HepG2 (cell line): ENCODE measurements around the gene NOL4L. TPM values are rescaled to one million over a fixed set of nuclear protein-coding genes. Genes with fewer than 3 reads are reported as not detected.
A peak's percentile ranks its signal among the peaks of the same experiment; 100 is the strongest.

Experiments used
- ATF7-NPFF ChIP-seq: sonication (generic); formaldehyde crosslinking; IDR thresholded peaks from 2 replicates; pipeline ENCODE4 v1.8.1; 2023; ENCODE audit warnings: mild to moderate bottlenecking, low read depth, missing genetic modification reagents, moderate library complexity
- ATM ChIP-seq: fragments of 450-650 bp; IDR thresholded peaks from 2 replicates; pipeline ENCODE4 v1.7.1; 2017; ENCODE audit warnings: mild to moderate bottlenecking, borderline replicate concordance
- POLR2A ChIP-seq, 2 experiments: IDR thresholded peaks; 2 replicates each; pipeline ENCODE4 v1.6.1; 2011; ENCODE audit warnings: low read depth in 2 of 2, low read length in 2 of 2, mild to moderate bottlenecking in 1 of 2, moderate library complexity in 1 of 2; ENCODE audit not compliant: insufficient read depth in 1 of 2
- POLR2AphosphoS5 ChIP-seq: IDR thresholded peaks from 2 replicates; pipeline ENCODE4 v1.6.1; 2012; ENCODE audit warnings: low read depth, low read length
- SNAI1 ChIP-seq: sonication (generic); formaldehyde crosslinking; IDR thresholded peaks from 2 replicates; pipeline ENCODE4 v1.5.0; 2020; ENCODE audit warnings: mild to moderate bottlenecking, missing genetic modification reagents, borderline replicate concordance
- SP1 ChIP-seq, 2 experiments: fragments of 450-650 bp in 1 of 2; sonication (generic) in 1 of 2; formaldehyde crosslinking in 1 of 2; IDR thresholded peaks; 2 replicates each; pipeline versions ENCODE4 v1.4.0 to v1.6.1; 2016 to 2020; ENCODE audit warnings: missing genetic modification reagents in 1 of 2
- U2AF1 ChIP-seq: fragments of 200-400 bp; formaldehyde crosslinking; optimal IDR thresholded peaks from 2 replicates; pipeline ENCODE3; 2017; ENCODE audit warnings: mild to moderate bottlenecking, low read depth, low read length
- ZBTB1 ChIP-seq: sonication (generic); formaldehyde crosslinking; IDR thresholded peaks from 2 replicates; pipeline ENCODE4 v1.4.0; 2020; ENCODE audit warnings: missing genetic modification reagents, borderline replicate concordance
- ZFP82 ChIP-seq: sonication (generic); formaldehyde crosslinking; IDR thresholded peaks from 2 replicates; pipeline ENCODE4 v1.5.1; 2020; ENCODE audit warnings: mild to moderate bottlenecking, missing genetic modification reagents, borderline replicate concordance
- ZNF274 ChIP-seq: sonication (generic); formaldehyde crosslinking; IDR thresholded peaks from 2 replicates; pipeline ENCODE4 v1.5.1; 2020; ENCODE audit warnings: mild to moderate bottlenecking, missing genetic modification reagents
- ZNF282 ChIP-seq: fragments of 450-650 bp; IDR thresholded peaks from 2 replicates; pipeline ENCODE4 v1.6.1; 2018; ENCODE audit not compliant: partially characterized antibody
- polyA plus RNA-seq, 8 experiments: library from polyadenylated mRNA; depleted of rRNA in 3 of 8; stranded (reverse) in 7 of 8; unstranded in 1 of 8; fragments of >200 nt; fragmentation: Illumina TruSeq in 4 of 8; extraction: Trizol in 4 of 8; gene quantifications; 2 replicates each; pipeline versions ENCODE4 v1.2.1 to v1.2.3, GENCODE V29; 2011 to 2016; ENCODE audit warnings: low read depth in 4 of 8, missing spikeins in 1 of 8, mixed read lengths in 1 of 8; ENCODE audit not compliant: insufficient read depth in 1 of 8
- total RNA-seq, 5 experiments: library from RNA; depleted of rRNA; stranded (reverse); fragments of >200 nt; fragmentation: Illumina TruSeq; extraction: Trizol; gene quantifications; 2 replicates each; pipeline ENCODE4 v1.2.3, GENCODE V29; 2016; ENCODE audit warnings: low read depth in 1 of 5
- TF ChIP-seq, protein P1 (sequence below): sonication (generic); formaldehyde crosslinking; IDR thresholded peaks from 2 replicates; pipeline ENCODE4 v1.8.0; 2022; ENCODE audit warnings: mild to moderate bottlenecking, missing genetic modification reagents
- TF ChIP-seq, protein P2 (sequence below): IDR thresholded peaks from 2 replicates; pipeline ENCODE4 v1.6.1; 2016; ENCODE audit warnings: low read depth, borderline replicate concordance
- TF ChIP-seq, protein P3 (sequence below): sonication (generic); formaldehyde crosslinking; IDR thresholded peaks from 2 replicates; pipeline ENCODE4 v1.4.0; 2020; ENCODE audit warnings: mild to moderate bottlenecking, missing genetic modification reagents
- TF ChIP-seq, protein P4 (sequence below): sonication (generic); formaldehyde crosslinking; IDR thresholded peaks from 2 replicates; pipeline ENCODE4 v1.5.0; 2020; ENCODE audit warnings: missing genetic modification reagents
- TF ChIP-seq, protein P5 (sequence below): sonication (generic); formaldehyde crosslinking; IDR thresholded peaks from 2 replicates; pipeline ENCODE4 v1.4.0; 2020; ENCODE audit warnings: mild to moderate bottlenecking, missing genetic modification reagents

Gene NOL4L
- total and polyA plus RNA-seq, 2 of the 13 experiments (the other 11 are each of a cell fraction or from before 2014, with no cell fraction given) = 16.6 to 35.4 TPM

DNA sequence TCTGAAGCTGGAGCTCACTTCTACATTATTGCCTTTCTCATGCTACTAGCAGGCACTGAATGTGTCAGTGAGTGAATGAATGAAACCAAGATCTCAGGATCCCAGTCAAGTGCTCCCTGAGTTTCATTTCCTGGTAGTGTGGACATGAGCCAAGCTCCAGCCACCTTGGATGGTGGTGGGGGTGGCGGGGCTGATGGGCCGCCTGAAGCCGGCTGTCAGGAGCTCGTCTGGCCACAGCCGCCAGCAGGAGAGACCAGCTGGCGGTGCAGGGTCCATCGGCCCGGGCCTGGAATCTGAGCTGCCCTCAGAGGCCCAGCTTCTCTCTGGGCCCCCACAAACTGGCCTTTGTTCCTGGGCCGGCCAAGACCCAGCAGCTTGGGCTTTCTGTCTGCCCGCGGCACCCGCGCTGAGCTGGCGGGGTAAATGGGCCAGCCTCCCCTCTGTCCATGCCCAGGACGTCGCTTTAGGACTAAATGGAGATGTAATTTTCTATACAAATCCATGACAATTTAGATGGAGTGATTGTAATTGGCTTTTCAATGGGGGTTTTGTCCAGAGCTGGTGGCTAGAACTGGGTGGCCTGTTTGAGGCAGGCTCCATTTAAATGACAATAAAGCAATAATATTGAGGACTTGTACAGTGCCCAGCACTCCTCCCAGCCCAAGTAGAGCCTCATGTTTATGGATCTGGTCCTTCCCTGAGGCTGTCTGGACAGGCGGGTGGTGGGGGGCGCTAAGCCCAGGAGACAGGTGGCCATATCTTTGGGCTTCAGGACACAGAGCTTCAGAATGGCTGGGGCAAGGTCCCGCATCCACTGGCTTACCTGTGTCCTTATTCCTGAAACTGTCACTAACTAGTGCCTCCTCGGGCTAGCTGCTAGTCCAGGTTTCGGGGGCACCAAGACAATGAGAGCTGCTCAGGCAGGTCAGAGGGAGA, 43.5 kb downstream of the NOL4L start (continued):
- TF ChIP-seq, protein P1, sequence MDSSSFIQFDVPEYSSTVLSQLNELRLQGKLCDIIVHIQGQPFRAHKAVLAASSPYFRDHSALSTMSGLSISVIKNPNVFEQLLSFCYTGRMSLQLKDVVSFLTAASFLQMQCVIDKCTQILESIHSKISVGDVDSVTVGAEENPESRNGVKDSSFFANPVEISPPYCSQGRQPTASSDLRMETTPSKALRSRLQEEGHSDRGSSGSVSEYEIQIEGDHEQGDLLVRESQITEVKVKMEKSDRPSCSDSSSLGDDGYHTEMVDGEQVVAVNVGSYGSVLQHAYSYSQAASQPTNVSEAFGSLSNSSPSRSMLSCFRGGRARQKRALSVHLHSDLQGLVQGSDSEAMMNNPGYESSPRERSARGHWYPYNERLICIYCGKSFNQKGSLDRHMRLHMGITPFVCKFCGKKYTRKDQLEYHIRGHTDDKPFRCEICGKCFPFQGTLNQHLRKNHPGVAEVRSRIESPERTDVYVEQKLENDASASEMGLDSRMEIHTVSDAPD = peak; percentile 81
- TF ChIP-seq, protein P2, sequence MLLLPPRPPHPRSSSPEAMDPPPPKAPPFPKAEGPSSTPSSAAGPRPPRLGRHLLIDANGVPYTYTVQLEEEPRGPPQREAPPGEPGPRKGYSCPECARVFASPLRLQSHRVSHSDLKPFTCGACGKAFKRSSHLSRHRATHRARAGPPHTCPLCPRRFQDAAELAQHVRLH (CRISPR knock-in tag) = peak; percentile 99
- no peak for TF ChIP-seq SP1 (IDR thresholded peaks at IDR 0.05)
- TF ChIP-seq SP1 (CRISPR knock-in tag; IDR thresholded peaks at IDR 0.05) = peak; percentile 42
- no peak; the same call in 1 of the 2 replicates for TF ChIP-seq ATF7-NPFF (CRISPR knock-in tag)
- TF ChIP-seq ATM = no peak
- peak; percentile 63 for TF ChIP-seq POLR2AphosphoS5
- no peak for TF ChIP-seq ZNF282
- peak in 1 of 2 experiments; percentile 72; a peak in 1 of 4 replicates for TF ChIP-seq POLR2A (IDR thresholded peaks at IDR 0.05; ENCODE audit: insufficient read depth in 1 of 2, low read depth in 2 of 2, low read length in 2 of 2)
- peak; percentile 96 for TF ChIP-seq SNAI1
- TF ChIP-seq, protein P3, sequence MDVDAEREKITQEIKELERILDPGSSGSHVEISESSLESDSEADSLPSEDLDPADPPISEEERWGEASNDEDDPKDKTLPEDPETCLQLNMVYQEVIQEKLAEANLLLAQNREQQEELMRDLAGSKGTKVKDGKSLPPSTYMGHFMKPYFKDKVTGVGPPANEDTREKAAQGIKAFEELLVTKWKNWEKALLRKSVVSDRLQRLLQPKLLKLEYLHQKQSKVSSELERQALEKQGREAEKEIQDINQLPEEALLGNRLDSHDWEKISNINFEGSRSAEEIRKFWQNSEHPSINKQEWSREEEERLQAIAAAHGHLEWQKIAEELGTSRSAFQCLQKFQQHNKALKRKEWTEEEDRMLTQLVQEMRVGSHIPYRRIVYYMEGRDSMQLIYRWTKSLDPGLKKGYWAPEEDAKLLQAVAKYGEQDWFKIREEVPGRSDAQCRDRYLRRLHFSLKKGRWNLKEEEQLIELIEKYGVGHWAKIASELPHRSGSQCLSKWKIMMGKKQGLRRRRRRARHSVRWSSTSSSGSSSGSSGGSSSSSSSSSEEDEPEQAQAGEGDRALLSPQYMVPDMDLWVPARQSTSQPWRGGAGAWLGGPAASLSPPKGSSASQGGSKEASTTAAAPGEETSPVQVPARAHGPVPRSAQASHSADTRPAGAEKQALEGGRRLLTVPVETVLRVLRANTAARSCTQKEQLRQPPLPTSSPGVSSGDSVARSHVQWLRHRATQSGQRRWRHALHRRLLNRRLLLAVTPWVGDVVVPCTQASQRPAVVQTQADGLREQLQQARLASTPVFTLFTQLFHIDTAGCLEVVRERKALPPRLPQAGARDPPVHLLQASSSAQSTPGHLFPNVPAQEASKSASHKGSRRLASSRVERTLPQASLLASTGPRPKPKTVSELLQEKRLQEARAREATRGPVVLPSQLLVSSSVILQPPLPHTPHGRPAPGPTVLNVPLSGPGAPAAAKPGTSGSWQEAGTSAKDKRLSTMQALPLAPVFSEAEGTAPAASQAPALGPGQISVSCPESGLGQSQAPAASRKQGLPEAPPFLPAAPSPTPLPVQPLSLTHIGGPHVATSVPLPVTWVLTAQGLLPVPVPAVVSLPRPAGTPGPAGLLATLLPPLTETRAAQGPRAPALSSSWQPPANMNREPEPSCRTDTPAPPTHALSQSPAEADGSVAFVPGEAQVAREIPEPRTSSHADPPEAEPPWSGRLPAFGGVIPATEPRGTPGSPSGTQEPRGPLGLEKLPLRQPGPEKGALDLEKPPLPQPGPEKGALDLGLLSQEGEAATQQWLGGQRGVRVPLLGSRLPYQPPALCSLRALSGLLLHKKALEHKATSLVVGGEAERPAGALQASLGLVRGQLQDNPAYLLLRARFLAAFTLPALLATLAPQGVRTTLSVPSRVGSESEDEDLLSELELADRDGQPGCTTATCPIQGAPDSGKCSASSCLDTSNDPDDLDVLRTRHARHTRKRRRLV (CRISPR knock-in tag) = peak; percentile 90
- no peak for TF ChIP-seq ZFP82 (CRISPR knock-in tag)
- TF ChIP-seq, protein P4, sequence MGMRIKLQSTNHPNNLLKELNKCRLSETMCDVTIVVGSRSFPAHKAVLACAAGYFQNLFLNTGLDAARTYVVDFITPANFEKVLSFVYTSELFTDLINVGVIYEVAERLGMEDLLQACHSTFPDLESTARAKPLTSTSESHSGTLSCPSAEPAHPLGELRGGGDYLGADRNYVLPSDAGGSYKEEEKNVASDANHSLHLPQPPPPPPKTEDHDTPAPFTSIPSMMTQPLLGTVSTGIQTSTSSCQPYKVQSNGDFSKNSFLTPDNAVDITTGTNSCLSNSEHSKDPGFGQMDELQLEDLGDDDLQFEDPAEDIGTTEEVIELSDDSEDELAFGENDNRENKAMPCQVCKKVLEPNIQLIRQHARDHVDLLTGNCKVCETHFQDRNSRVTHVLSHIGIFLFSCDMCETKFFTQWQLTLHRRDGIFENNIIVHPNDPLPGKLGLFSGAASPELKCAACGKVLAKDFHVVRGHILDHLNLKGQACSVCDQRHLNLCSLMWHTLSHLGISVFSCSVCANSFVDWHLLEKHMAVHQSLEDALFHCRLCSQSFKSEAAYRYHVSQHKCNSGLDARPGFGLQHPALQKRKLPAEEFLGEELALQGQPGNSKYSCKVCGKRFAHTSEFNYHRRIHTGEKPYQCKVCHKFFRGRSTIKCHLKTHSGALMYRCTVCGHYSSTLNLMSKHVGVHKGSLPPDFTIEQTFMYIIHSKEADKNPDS (CRISPR knock-in tag) = no peak
- 0 out of 2 replicates have a peak, but pooled peaks have one; percentile 19 for TF ChIP-seq ZBTB1 (CRISPR knock-in tag)
- peak; percentile 91 for TF ChIP-seq U2AF1
- TF ChIP-seq, protein P5, sequence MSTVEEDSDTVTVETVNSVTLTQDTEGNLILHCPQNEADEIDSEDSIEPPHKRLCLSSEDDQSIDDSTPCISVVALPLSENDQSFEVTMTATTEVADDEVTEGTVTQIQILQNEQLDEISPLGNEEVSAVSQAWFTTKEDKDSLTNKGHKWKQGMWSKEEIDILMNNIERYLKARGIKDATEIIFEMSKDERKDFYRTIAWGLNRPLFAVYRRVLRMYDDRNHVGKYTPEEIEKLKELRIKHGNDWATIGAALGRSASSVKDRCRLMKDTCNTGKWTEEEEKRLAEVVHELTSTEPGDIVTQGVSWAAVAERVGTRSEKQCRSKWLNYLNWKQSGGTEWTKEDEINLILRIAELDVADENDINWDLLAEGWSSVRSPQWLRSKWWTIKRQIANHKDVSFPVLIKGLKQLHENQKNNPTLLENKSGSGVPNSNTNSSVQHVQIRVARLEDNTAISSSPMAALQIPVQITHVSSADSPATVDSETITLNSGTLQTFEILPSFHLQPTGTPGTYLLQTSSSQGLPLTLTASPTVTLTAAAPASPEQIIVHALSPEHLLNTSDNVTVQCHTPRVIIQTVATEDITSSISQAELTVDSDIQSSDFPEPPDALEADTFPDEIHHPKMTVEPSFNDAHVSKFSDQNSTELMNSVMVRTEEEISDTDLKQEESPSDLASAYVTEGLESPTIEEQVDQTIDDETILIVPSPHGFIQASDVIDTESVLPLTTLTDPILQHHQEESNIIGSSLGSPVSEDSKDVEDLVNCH (CRISPR knock-in tag) = no peak
- TF ChIP-seq ZNF274 = peak; percentile 48; the same call in 1 of the 2 replicates
